ENCODE results near the gene THYN1.
A peak's percentile ranks its signal among the peaks of the same experiment; 100 is the strongest.

THYN1 gene

GRCh38 chr11:134216816-134217215 is 36.3 kb downstream of the THYN1 start:
- DNase-seq (ENCODE audit: insufficient read length, low spot score) = no peak
- no peak for TF ChIP-seq CTCF (IDR thresholded peaks at IDR 0.05; ENCODE audit: insufficient read depth, missing control alignments)
- FAIRE-seq = no peak

- no peak for TF ChIP-seq CTCF (IDR thresholded peaks at IDR 0.05; ENCODE audit: insufficient read depth, missing control alignments)
- no peak for FAIRE-seq
- DNase-seq (ENCODE audit: insufficient read length, low spot score) = no peak
Observed at GRCh38 chr11:134215836-134216235, 37.3 kb downstream of the THYN1 start.

- DNase-seq (ENCODE audit: insufficient read length, low spot score) (no peak), FAIRE-seq (no peak)
- TF ChIP-seq CTCF (IDR thresholded peaks at IDR 0.05; ENCODE audit: insufficient read depth, missing control alignments) = peak; percentile 62
Observed at GRCh38 chr11:134207538-134208239, 45.5 kb downstream of the THYN1 start.

GRCh38 chr11:134206185-134206584 is 47.0 kb downstream of the THYN1 start:
- DNase-seq (ENCODE audit: insufficient read length, low spot score) = no peak
- no peak for FAIRE-seq
- no peak for TF ChIP-seq CTCF (IDR thresholded peaks at IDR 0.05; ENCODE audit: insufficient read depth, missing control alignments)

GRCh38 chr11:134205729-134206128 is 47.4 kb downstream of the THYN1 start:
- TF ChIP-seq CTCF (IDR thresholded peaks at IDR 0.05; ENCODE audit: insufficient read depth, missing control alignments) = no peak
- FAIRE-seq = no peak
- DNase-seq (ENCODE audit: insufficient read length, low spot score) = no peak

GRCh38 chr11:134202661-134203060 is 50.5 kb downstream of the THYN1 start:
- no peak for DNase-seq (ENCODE audit: insufficient read length, low spot score)
- no peak for TF ChIP-seq CTCF (IDR thresholded peaks at IDR 0.05; ENCODE audit: insufficient read depth, missing control alignments)
- no peak for FAIRE-seq

- peak; percentile 56 for FAIRE-seq
- no peak for TF ChIP-seq CTCF (IDR thresholded peaks at IDR 0.05; ENCODE audit: insufficient read depth, missing control alignments)
- DNase-seq (ENCODE audit: insufficient read length, low spot score) = no peak
Observed at GRCh38 chr11:134200688-134201087, 52.5 kb downstream of the THYN1 start.

All from D721Med (cell line).